Activated CD8-positive, alpha-beta memory T cell treated with anti-CD3 and anti-CD28 coated beads for 24 hours (primary cell): ENCODE results near the gene GFI1.

ENCODE experiments used
- DNase-seq: peaks from one replicate; pipeline ENCODE4 v3.0.0-alpha.2; 2020

Gene GFI1

GRCh38 chr1:92487078-92487605, 417 bp upstream of the GFI1 start:
- no peak for DNase-seq

- DNase-seq: peak; percentile 94
Observed at GRCh38 chr1:92485381-92486250, 1.1 kb downstream of the GFI1 start.

GRCh38 chr1:92484472-92485380, 2.0 kb downstream of the GFI1 start:
- DNase-seq: peak; percentile 90

DNA sequence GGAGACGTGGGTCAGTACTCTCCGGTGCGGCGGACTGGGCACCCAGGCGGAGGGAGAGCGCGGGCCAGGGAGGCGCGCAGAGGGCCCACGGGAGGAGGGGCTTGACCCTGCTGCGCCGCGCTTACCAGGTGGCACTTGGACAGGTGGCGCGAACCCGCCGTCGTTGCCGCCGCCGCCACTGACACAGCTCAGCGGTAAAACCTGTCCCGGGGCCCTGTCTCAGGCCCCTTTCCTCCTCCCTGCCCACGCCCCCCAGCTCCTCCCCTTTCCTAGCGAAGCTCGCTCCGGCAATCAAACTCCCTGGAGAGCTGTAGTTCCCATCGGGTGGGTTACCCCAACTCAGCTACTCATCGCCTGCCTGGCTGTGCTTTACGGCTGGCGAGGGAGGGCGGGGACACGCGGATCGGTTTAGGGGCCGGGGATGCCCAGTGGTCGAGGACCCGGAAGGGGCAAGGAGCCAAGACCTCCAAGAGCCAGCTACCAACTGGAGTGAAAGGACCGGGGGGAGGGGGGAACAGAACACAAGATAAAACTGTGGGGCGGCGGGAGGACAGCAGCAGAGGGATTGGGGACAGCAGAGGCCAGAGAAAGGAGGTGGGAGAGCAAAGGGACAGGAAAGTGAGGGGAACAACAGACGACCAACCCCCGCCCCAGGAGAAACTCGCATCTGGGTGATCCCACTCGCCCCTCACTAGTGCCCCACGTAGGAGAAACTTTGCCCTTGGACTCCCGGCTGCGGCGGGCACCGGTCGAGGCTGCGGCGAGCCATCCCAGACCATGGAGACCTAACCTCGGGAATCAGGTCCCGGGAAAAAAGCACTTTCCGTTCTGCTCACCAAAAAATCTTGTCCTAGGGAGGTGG, 2.9 kb downstream of the GFI1 start:
- peak; percentile 89 for DNase-seq

GRCh38 chr1:92482665-92483609, 3.8 kb downstream of the GFI1 start:
- DNase-seq: peak; percentile 79

DNA sequence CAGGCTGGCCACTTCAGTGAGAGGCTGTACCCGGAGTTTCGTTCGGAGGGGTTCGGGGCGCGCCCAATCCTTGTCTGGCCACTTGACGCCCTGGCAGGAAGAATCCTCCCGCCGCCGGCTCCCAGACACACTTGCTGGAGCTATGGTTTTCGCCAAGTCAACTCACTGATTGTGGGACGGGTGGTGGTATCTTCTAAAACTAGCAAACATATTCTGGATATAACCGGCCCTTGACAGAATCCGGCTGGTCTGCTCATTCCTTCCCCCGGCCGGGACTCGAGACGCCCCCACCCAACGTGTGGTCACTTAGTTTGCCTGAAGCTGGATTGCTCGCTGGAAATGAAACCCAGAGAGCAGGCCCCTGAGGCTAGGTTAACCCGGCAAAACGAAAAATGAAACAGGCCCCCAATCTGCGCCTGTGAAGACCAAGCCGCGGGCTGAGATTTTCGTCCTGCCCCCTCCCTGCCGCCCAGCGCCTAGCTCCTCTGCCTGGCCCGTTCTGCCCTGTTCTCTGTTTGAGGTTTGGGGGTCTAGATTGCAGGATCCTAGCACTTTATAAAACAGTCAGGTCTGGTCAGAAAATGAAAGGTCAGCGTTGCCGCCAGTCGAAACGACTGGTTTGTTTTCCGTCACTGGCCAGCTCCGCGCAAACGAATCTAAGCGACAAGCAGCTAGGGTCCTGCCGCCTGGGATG, 4.6 kb downstream of the GFI1 start:
- no peak for DNase-seq

DNA sequence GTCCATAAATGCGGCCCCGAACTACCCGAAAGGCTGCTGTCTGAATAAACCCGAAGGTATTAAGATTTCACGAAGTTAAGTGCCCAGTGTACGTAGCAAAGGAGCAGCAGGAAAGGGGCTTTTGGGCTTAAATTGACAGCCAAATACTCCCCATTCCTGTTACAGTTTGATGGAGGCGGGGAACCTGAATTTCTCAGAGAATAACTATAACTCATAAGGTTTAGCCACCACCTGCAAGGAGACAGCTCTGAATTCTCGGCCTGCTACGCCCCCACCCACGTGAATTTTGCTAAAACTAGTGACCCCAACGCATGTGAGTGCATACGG, 5.2 kb downstream of the GFI1 start:
- DNase-seq: no peak

- no peak for DNase-seq
Observed at GRCh38 chr1:92480813-92481598, 5.7 kb downstream of the GFI1 start.

DNA sequence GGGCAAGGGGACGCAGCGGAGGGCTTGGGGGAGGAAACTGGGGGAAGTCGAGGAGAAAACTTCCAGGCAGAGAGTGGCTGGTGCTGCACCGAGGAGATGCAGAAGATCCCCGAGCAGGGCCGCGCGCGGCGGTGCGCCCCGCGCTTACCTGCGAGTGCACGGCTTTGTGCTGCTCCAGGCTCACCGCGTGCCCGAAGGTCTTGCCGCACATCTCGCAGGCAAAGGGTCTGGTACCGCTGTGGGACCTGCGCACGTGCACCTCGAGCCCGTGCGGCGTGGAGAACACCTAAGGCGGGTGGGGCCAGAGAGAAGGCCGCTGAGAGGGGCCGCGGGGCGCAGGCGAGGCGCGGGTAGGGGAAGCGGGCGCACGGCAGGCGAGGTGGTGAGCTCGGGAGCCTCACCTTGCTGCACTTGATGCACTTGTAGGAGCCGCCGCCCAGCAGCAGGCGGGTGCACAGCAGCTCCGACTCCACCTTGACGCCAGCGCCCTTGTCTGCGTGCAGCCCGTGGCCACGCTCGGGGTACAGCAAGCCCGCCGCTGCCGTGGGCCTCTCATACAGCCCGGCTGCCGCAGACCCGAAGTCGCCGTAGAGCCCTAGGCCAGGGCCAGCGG, 6.4 kb downstream of the GFI1 start:
- no peak for DNase-seq

DNA sequence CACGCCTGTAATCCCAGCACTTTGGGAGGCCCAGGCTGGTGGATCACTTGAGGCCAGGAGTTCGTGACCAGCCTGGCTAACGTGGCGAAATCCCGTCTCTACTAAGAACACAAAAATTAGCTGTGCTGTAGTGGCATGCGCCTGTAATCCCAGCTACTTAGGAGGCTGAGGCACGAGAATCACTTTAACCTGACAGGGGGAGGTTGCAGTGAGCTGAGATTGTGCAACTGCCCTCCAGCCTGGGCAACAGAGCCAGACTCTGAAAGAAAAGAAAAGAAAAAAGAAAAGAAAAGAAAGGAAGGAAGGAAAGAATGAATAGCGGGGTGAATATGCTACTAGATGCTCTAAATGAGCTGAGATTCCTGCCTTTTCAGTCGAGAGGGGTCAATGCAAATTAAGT, 7.1 kb downstream of the GFI1 start:
- no peak for DNase-seq

GRCh38 chr1:92478393-92478792, 8.3 kb downstream of the GFI1 start:
- DNase-seq: no peak

- peak; percentile 77 for DNase-seq
Observed at GRCh38 chr1:92476071-92476631, 10.6 kb downstream of the GFI1 start.

DNA sequence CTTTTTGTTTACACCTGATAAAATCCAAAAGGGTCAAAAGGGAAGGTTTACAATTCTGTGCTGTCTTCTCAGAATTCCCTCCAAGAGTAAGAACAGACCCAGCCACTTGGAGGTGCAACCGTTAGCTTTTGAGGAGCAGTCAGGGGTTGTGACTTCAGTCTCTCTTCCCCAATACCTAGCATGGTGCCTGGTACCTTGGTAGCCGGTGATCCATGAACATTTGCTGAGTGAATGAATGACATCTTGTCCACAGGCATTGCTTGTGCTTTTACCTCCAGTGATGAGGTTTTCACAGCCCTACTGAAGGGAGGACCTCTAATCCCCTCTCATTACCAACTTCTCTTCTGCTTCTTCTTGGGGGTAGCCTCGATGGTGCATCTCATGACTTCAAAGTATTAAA, 11.7 kb downstream of the GFI1 start:
- no peak for DNase-seq

DNA sequence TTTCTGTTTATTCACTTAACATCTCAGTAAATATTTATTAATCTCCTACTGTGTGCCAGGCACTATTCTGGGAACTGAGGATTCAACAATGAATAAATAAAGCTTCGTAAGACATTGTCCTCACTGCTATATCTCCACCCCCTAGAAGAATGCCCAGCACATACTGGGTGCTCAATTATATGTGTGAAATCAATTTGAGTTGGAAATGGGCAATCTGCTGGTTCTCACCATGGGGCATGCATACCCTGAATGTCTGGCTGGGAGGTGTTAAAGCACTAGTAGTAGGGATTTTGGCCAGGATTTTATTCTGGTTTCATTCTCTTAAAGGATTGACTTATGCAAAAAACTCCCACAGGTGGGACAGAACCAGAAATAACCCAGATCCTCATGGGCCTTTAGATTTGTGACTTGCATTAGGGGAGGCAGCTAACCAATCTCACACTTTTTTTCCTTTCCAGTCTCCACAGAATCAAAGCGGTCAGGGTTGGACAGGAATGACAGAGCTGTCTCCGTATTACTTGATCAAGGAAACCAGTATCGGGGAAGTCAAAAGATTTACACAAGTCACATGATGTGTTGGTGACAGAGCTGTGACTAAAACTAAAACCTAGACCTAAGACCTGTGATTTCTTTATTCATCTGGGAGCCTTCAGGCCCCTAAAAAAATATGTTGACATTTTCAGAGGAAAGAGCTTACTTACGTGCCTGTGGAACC, 12.8 kb downstream of the GFI1 start:
- no peak for DNase-seq

DNA sequence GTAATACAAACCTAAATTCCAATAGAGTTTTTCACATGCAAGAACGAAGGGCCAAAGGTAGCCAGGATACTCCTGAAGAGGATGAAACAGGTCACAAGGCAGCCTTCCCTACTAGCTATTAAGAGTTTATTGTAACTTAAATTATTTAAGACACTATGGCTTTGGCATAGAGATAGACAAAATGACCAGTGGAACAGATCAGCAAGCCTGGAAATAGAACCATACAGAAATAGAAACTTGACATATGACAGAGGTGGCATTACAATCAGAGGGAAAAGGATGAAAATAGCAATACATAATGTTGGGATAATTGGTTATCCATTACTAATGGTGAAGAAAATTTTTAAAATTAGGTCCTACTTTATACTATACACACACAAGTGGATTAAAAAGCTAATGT, 16.5 kb downstream of the GFI1 start:
- DNase-seq: no peak

DNA sequence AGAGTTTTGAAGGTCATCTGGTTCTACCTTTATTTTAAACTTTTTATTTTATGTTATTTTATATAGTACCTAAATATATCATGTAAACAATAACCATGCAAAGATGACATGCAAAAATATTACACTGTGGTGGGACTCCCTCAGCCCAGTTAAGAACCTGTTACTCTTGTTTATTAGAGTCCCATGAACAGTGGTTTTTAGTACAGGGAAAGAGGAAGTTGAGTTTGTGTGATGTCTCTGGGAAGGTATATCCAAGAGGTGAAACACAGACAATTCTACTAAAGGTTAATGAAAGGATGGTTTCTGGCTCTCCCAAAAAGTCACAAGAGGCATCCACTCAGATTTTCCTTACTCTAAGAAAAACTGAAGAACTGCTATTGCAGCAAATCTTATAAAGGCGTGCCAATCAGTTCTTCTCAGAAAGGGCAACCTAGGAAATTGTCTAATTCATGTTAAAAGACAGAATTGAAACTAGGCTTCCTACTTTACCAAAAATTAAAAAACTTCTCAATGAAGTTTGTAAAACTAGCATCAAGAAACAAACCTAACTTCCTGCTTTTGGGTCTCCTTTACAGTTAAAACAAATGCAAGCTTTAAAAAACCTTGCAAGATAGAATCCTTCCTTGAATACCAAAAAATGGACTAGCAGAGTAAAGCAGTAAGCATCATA, 19.9 kb downstream of the GFI1 start:
- DNase-seq: no peak

GRCh38 chr1:92465256-92465647, 21.5 kb downstream of the GFI1 start:
- DNase-seq: no peak
